Vagina (tissue), 2 donors: ENCODE measurements around the gene C10orf71.

Experiments used
- CTCF ChIP-seq, 3 experiments: fragments of 450-650 bp in 2 of 3; fragments of 200-600 bp in 1 of 3; sonication (generic) in 1 of 3; IDR thresholded peaks; one replicate each; pipeline ENCODE4 v1.5.1; 2017 to 2019; ENCODE audit warnings: antibody characterized with exemption in 3 of 3, mild to moderate bottlenecking in 2 of 3, moderate library complexity in 2 of 3
- POLR2A ChIP-seq, 2 donors: fragments of 450-650 bp; IDR thresholded peaks; one replicate each; pipeline ENCODE4 v1.6.1; 2017; ENCODE audit warnings: antibody characterized with exemption in 2 of 2, mild to moderate bottlenecking in 2 of 2, moderate library complexity in 2 of 2
- POLR2AphosphoS5 ChIP-seq, 2 donors: sonication (generic); formaldehyde crosslinking; IDR thresholded peaks; one replicate each; pipeline ENCODE4 v1.9.0; 2017; ENCODE audit warnings: antibody characterized with exemption in 2 of 2, mild to moderate bottlenecking in 2 of 2, low read depth in 1 of 2; ENCODE audit not compliant: insufficient read depth in 1 of 2

DNA sequence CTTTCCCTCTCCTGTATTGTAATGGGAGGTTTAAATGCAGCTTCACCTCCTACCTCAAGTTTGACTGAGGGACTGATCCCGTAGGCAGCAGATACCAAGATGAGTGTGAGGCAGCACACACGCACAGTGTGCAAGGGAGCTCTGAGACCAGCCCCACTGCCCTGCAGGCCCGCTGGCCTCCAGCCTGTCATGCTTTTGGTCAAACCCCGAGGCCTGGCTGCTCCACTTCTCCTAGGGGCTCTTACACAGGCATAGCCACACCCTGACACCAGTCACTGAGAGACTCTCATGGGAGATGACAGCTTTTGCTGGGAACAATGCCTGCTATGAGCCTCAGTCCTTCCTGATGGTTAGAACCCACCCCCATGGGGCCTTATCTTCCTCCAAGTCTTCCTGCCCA lies 69.3 kb downstream of the C10orf71 start:
- TF ChIP-seq POLR2AphosphoS5 (IDR thresholded peaks at IDR 0.05; ENCODE audit: insufficient read depth in 1 of 2, low read depth in 1 of 2) = no peak
- TF ChIP-seq POLR2A (IDR thresholded peaks at IDR 0.05) = no peak
- TF ChIP-seq CTCF (IDR thresholded peaks at IDR 0.05) = no peak
